ENCODE measurements around the gene SSTR3. TPM values are rescaled to one million over a fixed set of nuclear protein-coding genes. Genes with fewer than 3 reads are reported as not detected.

Gene SSTR3
- total and polyA plus RNA-seq, 9 of the 15 experiments (the other 6 are each of a cell fraction or from before 2014, with no cell fraction given): 0.03 TPM; not detected in 8

DNA sequence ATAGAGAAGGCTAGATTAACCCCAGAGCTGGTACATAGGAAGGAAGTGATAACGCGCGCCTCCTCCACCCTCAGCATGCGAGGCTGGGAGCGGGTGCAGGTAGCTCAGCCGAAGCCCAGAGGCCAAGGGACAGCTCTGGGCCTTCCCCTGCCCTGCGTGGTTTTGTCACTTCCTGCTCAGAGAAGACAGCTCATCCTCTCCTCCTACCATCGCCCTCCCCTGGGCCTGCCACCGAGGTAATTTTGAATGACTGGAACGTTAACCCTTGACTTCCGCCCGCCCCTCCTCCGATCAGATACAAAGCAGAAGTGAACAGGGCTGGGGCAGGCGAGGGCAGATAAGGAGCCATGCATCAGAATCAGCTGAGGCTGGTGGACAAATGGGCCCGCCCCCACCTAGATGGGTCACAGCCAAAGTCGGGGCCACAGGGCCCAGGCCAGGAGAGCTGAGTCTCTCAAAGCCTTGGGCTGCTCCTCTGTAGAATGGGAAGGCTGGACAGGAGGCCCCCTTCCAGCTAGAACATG, 30.2 kb upstream of the SSTR3 start (continued):
- TF ChIP-seq, protein P1, sequence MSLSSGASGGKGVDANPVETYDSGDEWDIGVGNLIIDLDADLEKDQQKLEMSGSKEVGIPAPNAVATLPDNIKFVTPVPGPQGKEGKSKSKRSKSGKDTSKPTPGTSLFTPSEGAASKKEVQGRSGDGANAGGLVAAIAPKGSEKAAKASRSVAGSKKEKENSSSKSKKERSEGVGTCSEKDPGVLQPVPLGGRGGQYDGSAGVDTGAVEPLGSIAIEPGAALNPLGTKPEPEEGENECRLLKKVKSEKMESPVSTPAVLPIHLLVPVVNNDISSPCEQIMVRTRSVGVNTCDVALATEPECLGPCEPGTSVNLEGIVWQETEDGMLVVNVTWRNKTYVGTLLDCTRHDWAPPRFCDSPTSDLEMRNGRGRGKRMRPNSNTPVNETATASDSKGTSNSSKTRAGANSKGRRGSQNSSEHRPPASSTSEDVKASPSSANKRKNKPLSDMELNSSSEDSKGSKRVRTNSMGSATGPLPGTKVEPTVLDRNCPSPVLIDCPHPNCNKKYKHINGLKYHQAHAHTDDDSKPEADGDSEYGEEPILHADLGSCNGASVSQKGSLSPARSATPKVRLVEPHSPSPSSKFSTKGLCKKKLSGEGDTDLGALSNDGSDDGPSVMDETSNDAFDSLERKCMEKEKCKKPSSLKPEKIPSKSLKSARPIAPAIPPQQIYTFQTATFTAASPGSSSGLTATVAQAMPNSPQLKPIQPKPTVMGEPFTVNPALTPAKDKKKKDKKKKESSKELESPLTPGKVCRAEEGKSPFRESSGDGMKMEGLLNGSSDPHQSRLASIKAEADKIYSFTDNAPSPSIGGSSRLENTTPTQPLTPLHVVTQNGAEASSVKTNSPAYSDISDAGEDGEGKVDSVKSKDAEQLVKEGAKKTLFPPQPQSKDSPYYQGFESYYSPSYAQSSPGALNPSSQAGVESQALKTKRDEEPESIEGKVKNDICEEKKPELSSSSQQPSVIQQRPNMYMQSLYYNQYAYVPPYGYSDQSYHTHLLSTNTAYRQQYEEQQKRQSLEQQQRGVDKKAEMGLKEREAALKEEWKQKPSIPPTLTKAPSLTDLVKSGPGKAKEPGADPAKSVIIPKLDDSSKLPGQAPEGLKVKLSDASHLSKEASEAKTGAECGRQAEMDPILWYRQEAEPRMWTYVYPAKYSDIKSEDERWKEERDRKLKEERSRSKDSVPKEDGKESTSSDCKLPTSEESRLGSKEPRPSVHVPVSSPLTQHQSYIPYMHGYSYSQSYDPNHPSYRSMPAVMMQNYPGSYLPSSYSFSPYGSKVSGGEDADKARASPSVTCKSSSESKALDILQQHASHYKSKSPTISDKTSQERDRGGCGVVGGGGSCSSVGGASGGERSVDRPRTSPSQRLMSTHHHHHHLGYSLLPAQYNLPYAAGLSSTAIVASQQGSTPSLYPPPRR (CRISPR knock-in tag; IDR thresholded peaks at IDR 0.05; ENCODE audit: borderline replicate concordance): no peak
- TF ChIP-seq ELF1 (tag; IDR thresholded peaks at IDR 0.05): peak; percentile 57
- TF ChIP-seq TARDBP (IDR thresholded peaks at IDR 0.05): no peak
- TF ChIP-seq, protein P2, sequence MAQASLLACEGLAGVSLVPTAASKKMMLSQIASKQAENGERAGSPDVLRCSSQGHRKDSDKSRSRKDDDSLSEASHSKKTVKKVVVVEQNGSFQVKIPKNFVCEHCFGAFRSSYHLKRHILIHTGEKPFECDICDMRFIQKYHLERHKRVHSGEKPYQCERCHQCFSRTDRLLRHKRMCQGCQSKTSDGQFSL (CRISPR knock-in tag; IDR thresholded peaks at IDR 0.05): peak; percentile 45; the same call in 1 of the 2 replicates
- TF ChIP-seq, protein P2 (tag; IDR thresholded peaks at IDR 0.05): no peak
- TF ChIP-seq ZNF644 (tag; IDR thresholded peaks at IDR 0.05; ENCODE audit: low read depth): 0 out of 2 replicates have a peak, but pooled peaks have one; percentile 34
- TF ChIP-seq ZBTB12 (CRISPR knock-in tag; IDR thresholded peaks at IDR 0.05): peak; percentile 44; the same call in 1 of the 2 replicates
- no peak for TF ChIP-seq HNRNPLL (IDR thresholded peaks at IDR 0.05; ENCODE audit: low read depth, low read length, poor library complexity, severe bottlenecking)
- no peak for TF ChIP-seq JUNB (CRISPR knock-in tag; conservative IDR thresholded peaks at IDR 0.05)
- TF ChIP-seq, protein P3, sequence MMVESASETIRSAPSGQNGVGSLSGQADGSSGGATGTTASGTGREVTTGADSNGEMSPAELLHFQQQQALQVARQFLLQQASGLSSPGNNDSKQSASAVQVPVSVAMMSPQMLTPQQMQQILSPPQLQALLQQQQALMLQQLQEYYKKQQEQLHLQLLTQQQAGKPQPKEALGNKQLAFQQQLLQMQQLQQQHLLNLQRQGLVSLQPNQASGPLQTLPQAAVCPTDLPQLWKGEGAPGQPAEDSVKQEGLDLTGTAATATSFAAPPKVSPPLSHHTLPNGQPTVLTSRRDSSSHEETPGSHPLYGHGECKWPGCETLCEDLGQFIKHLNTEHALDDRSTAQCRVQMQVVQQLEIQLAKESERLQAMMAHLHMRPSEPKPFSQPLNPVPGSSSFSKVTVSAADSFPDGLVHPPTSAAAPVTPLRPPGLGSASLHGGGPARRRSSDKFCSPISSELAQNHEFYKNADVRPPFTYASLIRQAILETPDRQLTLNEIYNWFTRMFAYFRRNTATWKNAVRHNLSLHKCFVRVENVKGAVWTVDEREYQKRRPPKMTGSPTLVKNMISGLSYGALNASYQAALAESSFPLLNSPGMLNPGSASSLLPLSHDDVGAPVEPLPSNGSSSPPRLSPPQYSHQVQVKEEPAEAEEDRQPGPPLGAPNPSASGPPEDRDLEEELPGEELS (CRISPR knock-in tag; IDR thresholded peaks at IDR 0.05; ENCODE audit: borderline replicate concordance): 0 out of 2 replicates have a peak, but pooled peaks have one; percentile 68
- no peak for TF ChIP-seq ZNF408 (CRISPR knock-in tag; IDR thresholded peaks at IDR 0.05; ENCODE audit: low read depth)
- TF ChIP-seq, protein P4, sequence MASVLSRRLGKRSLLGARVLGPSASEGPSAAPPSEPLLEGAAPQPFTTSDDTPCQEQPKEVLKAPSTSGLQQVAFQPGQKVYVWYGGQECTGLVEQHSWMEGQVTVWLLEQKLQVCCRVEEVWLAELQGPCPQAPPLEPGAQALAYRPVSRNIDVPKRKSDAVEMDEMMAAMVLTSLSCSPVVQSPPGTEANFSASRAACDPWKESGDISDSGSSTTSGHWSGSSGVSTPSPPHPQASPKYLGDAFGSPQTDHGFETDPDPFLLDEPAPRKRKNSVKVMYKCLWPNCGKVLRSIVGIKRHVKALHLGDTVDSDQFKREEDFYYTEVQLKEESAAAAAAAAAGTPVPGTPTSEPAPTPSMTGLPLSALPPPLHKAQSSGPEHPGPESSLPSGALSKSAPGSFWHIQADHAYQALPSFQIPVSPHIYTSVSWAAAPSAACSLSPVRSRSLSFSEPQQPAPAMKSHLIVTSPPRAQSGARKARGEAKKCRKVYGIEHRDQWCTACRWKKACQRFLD (CRISPR knock-in tag; IDR thresholded peaks at IDR 0.05): no peak
- no peak for TF ChIP-seq PCBP2 (IDR thresholded peaks at IDR 0.05; ENCODE audit: low read depth, low read length, poor library complexity, severe bottlenecking)
- no peak for TF ChIP-seq PHTF2 (CRISPR knock-in tag; IDR thresholded peaks at IDR 0.05)
- TF ChIP-seq EP400 (IDR thresholded peaks at IDR 0.05): peak; percentile 86
- peak; percentile 95 for TF ChIP-seq CBFA2T3 (IDR thresholded peaks at IDR 0.05)
- no peak for TF ChIP-seq MCM7 (IDR thresholded peaks at IDR 0.05)
- no peak for TF ChIP-seq PRMT5 (CRISPR knock-in tag; IDR thresholded peaks at IDR 0.05)
- TF ChIP-seq TAF7 (tag; IDR thresholded peaks at IDR 0.05): no peak

Data from K562 (cell line).